Muscle of back (tissue), 11 donors: ENCODE data around the gene POLR2E. TPM values are rescaled to one million over a fixed set of nuclear protein-coding genes. Genes with fewer than 3 reads are reported as not detected.

Experiments
- DNase-seq, 3 donors: peaks; one replicate each; pipeline versions ENCODE4 v3.0.0 to v3.0.0-alpha.2; 2013
- polyA plus RNA-seq, 10 donors: library from polyadenylated mRNA; unstranded; fragments of 120-200 nt; gene quantifications; one replicate each; pipeline ENCODE4 v1.2.1, GENCODE V29; 2013; ENCODE audit not compliant: insufficient read length in 10 of 10

Gene POLR2E
- polyA plus RNA-seq, 10 donors, result 81.8 to 145 (median 110) TPM

DNA sequence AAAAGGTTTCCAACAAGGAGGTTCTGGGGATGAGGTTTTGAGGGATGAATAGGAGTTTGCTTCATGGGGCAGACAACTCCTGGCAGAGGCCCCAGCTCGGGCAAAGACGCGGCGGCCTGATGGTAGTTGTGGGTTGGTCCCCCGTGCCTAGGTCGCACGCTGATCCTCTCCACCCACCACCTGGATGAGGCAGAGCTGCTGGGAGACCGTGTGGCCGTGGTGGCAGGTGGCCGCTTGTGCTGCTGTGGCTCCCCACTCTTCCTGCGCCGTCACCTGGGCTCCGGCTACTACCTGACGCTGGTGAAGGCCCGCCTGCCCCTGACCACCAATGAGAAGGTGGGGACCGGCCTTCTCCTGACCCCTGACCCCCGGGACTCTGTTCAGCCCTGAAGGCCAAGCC lies 43.4 kb downstream of the POLR2E start:
- DNase-seq, result no peak

GRCh38 chr19:1050989-1051788 lies 44.0 kb downstream of the POLR2E start:
- DNase-seq, result no peak

DNA sequence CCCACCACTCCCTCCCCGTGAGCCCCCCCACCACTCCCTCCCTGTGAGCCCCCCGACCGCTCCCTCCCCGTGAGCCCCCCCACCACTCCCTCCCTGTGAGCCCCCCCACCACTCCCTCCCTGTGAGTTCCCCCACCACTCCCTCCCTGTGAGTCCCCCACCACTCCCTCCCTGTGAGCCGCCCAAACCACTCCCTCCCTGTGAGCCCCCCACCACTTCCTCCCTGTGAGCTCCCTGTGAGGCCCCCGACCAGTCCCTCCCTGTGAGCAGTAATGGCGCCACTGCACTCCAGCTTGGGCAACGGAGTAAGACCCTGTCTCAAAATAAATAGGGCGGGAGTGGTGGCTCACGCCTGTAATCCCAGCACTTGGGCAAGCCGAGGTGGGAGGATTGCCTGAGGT lies 45.4 kb downstream of the POLR2E start:
- DNase-seq, result no peak

DNA sequence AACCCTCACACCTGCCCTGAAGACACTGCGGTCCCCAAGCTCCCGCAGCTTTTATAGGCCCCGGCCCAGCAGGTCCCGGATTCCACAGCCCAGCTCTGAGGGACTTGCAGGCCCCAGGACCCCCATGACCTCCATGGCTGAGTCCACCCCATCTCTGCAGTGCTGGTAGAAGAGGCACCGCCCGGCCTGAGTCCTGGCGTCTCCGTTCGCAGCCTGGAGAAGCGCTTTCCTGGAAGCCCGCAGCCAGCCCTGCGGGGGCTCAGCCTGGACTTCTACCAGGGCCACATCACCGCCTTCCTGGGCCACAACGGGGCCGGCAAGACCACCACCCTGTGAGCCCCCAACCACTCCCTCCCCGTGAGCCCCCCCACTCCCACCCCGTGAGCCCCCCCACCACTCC lies 46.1 kb downstream of the POLR2E start:
- DNase-seq, result no peak

DNA sequence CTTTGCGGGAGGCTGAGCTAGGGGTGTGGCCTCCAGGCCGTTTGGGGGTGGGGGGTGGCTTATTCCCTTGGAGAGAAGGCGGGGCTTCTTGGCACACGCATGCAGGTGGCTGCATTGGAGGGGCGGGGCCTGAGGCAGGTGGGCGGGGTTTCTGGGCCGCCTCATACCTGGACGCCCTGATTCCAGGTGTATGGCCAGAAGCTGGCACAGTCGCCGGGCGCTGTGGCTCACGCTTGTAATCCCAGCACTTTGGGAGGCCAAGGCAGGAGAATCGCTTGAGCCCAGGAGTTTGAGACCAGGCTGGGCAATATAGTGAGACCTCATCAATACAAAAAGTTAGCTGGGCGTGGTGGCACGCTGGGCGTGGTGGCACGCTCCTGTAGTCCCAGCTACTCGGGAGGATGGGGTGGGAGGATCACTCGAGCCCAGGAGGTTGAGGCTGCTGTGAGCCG lies 47.5 kb downstream of the POLR2E start:
- DNase-seq, result no peak

- DNase-seq, result no peak
Observed at GRCh38 chr19:1046836-1047695, 48.1 kb downstream of the POLR2E start.

- DNase-seq, result no peak
Observed at GRCh38 chr19:1046117-1046626, 49.0 kb downstream of the POLR2E start.

DNA sequence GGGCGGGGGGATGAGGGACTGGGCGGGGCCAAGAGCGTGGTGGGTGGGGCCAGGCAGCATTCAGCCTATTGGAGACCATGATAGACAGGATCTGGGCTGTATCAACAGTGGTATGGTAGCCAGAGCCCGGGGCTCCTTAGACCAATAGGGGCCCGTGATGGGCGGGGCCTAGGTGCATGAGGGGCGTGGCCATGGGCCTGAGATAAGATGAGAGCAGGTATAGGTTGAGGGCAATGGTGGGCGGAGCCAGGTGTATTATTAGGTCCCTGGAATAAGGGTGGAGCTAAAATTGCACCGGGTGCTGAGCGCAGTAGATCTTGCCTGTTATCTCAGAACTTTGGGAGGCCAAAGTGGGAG lies 50.0 kb downstream of the POLR2E start:
- DNase-seq, result no peak

DNA sequence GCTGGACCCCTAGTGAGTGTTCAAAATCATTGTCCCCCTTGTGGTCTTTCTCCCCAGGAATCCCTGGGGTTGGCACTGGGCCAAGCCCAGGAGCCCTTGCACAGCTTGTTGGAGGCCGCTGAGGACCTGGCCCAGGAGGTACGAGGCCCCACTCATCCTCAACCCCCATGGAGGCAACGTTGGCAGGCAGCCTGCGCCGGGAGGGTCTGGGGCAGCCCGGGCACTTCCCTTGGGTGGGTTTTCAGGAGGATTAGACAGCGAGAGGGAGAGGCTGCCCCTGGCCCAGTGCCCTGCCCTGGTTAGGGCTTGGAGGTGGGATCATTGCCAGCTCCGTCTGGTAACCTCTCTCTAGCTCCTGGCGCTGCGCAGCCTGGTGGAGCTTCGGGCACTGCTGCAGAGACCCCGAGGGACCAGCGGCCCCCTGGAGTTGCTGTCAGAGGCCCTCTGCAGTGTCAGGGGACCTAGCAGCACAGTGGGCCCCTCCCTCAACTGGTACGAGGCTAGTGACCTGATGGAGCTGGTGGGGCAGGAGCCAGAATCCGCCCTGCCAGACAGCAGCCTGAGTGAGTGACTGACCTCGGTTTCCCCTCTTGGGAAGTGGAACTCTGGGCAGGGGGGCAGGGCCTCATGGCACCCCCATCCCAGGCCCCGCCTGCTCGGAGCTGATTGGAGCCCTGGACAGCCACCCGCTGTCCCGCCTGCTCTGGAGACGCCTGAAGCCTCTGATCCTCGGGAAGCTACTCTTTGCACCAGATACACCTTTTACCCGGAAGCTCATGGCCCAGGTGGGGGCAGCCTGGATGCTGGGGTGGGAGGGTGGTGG lies 52.3 kb downstream of the POLR2E start:
- DNase-seq, result no peak

DNA sequence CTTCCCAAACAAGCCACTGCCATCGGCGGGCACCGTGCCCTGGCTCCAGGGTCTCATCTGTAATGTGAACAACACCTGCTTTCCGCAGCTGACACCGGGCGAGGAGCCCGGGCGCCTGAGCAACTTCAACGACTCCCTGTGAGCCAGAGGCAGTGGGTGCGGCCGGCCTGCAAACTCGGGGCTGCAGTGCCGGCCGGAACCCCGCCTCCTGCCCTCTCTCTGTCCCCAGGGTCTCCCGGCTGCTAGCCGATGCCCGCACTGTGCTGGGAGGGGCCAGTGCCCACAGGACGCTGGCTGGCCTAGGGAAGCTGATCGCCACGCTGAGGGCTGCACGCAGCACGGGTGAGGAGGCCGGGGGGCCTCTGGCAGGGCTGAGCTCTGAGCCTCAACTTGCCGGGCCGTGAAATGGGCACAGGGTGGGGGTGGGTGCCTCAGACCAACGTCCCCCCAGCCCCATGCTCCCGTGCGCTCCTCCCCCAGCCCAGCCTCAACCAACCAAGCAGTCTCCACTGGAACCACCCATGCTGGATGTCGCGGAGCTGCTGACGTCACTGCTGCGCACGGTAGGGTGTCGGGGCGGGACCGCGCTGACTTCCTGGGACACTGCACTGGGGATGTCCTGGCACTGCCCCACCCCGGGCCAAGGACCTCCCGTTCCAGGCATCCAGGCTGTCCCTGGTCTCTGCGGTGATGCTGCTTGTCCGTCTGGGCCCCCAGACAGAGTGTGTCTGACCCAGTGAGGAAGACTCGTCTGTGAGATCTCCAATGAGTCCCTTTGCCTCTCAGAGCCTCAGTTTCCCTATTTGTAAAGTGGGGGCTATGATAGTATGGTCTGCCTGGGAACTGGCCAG lies 53.1 kb downstream of the POLR2E start:
- DNase-seq, result peak; percentile 66 to 82 (median 78)

- no peak for DNase-seq
Observed at GRCh38 chr19:1041272-1041834, 53.8 kb downstream of the POLR2E start.

- peak; percentile 88 to 93 (median 93) for DNase-seq
Observed at GRCh38 chr19:1040476-1041271, 54.5 kb downstream of the POLR2E start.

DNA sequence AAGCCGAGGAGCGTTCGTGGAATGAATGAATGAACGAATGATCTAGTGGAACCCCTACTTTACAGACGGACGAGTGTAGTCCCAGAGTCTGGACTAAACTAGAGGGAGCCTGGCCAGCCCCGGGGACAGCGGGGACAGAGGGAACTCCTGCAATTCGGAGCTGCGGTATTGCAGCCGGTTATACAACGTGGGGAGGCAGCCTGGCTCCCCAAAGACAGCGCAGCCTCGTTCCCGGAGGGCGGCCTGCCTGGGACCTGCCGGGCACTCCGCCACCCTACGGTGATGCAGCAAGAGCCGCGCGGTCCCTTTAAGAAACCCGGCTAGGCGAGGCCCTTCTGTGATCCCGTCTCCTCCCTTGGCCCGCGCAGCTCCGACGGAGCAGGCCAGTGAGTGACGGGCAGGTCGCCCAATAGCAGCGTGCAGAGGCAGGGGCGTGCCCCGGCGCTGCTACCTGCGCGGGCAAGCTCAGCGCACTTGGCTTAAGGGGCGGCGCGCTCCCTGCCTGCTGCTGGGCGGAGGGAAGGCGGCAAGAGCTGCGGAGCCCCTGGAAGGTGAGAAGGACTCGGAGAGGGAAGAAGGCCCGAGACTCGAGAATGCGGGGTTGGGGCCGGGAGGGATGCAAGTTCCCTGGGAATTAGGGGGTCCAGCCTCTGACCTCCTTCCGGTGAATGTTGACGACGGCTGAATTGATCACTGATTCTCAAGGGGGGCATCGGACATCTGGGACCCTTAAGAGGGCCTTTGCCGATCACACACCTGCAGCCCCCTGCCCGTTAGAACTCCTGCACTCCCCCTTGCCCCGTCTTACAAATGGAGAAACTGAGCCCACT lies 55.3 kb downstream of the POLR2E start, which contains the start of gene ABCA7:
ABCA7 (plus strand) TSS at position 462 of the 830 bp plus-strand sequence. CDS start 1,255 bp downstream, outside the sequence.
- peak; percentile 96 to 97 (median 96) for DNase-seq

DNA sequence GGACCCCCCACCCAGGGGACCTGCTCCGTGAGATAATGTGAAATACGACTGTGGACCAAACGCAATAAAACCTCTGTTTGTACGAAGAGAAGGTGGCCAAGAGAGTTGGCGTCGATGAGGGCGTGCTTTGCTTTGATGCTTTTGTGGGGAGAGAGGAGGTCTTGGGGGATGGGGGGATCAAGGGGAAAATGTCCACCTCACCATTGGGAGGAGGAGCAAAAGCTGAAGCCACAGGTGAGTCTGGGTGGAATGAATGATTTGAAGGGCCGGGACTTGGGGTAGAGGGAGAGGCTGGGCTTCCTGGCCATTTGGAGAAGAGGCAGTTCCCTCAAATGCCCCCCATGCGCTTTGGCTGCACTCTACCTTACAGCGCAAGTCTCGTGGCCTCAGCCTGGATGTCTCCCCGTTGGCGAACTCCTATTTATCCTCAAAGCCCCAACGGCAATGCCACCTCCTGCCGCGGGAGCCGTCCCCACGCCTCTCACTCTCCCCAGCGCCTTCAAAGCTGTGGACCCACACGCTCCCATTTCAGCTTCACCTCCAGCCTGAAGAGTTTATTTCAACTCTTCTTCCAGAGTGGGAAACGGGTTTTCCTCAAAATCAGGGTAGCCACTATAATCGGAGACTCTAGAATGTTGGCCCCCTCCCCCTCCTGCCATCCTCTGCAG lies 56.1 kb downstream of the POLR2E start:
- no peak for DNase-seq

- no peak for DNase-seq
Observed at GRCh38 chr19:1037621-1038064, 57.5 kb downstream of the POLR2E start.
